ENCODE measurements around the gene TMEM238L. TPM values are rescaled to one million over a fixed set of nuclear protein-coding genes. Genes with fewer than 3 reads are reported as not detected.

TMEM238L gene
- total RNA-seq, 1 experiment from 2014 or later: not detected

DNA sequence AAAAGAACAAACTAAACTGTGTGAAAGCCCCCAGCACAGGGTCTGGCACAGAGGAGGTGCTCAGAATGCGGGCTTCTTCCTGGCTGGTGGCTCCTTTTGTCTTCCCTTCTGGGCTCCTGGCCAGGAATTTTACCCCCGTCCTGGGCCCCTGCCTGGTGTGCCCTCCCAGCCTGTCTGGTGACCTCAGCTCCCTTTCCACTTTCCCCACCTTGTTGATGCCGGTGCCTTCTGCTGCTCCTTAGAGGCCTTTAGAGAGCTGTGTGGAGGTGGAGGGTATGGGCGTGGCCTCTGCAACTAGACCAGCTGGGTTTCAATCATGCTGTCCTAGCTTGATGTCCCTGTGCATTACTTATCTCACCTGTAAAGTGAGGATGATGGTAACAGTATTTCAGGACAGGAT, 17.2 kb upstream of the TMEM238L start:
- H3K79me2 ChIP-seq (ENCODE audit: insufficient read depth, low read length): no peaks in the 10 kb centered on the region
- H3T11ph ChIP-seq (ENCODE audit: low read length): no peak overlapping the region
- H4K91ac ChIP-seq (ENCODE audit: insufficient read length, low read depth, low read length): no peak overlapping the region
- no peaks in the 10 kb centered on the region for H4K20me1 ChIP-seq (ENCODE audit: control insufficient read depth, insufficient read depth, insufficient read length)
- no peak overlapping the region for H3K14ac ChIP-seq (ENCODE audit: insufficient read depth, low read length)
- H3K9ac ChIP-seq (ENCODE audit: extremely low read depth, insufficient read length, low read length): no peak overlapping the region
- no peak overlapping the region for H3K4me2 ChIP-seq (ENCODE audit: insufficient read depth, insufficient read length, low read length)
- H2AK5ac ChIP-seq (ENCODE audit: insufficient read length, low read length): no peak overlapping the region
- no peak overlapping the region for H2BK15ac ChIP-seq (ENCODE audit: low read depth, low read length)
- no peak overlapping the region for H4K8ac ChIP-seq (replicated peaks; ENCODE audit: insufficient read length, low read depth, low read length)
- H2BK5ac ChIP-seq (ENCODE audit: insufficient read length, low read length): no peak overlapping the region
- Mint-ChIP-seq H3K36me3 (ENCODE audit: insufficient read depth in 1 of 3, low read depth in 3 of 3) (no peaks in the 10 kb centered on the region; a peak in 1 of 7 replicates), H3K27me3 (ENCODE audit: low read depth) (no peaks in the 10 kb centered on the region; the same call in none of the 2 replicates), H3K27ac (no peak overlapping the region), H3K4me1 (peaks cover 8% of the 10 kb centered on the region in 2 experiments; a peak in 3 of 4 replicates), H3K4me3 (no peak overlapping the region), H3K9me3 (no peaks in the 10 kb centered on the region)
- DNase-seq: no peak
- H3K79me1 ChIP-seq (ENCODE audit: insufficient read depth, low read depth, low read length, poor library complexity, severe bottlenecking): no peaks in the 10 kb centered on the region
- H2AFZ ChIP-seq (ENCODE audit: low read length): no peak overlapping the region
- H4K5ac ChIP-seq (ENCODE audit: insufficient read length, low read depth, low read length): no peak overlapping the region
- H3K23me2 ChIP-seq (ENCODE audit: insufficient read length, low read depth, low read length, poor library complexity, severe bottlenecking): no peaks in the 10 kb centered on the region
- H3K23ac ChIP-seq (ENCODE audit: insufficient read length, low read depth, low read length): no peak overlapping the region
- no peak overlapping the region for H3K18ac ChIP-seq (ENCODE audit: insufficient read length, low read depth, low read length)
- WGBS (ENCODE audit: extremely low coverage, insufficient read length, low lambda C conversion rate): no CpG with 5 or more reads among the region's 4 CpGs
- TF ChIP-seq, protein P1, sequence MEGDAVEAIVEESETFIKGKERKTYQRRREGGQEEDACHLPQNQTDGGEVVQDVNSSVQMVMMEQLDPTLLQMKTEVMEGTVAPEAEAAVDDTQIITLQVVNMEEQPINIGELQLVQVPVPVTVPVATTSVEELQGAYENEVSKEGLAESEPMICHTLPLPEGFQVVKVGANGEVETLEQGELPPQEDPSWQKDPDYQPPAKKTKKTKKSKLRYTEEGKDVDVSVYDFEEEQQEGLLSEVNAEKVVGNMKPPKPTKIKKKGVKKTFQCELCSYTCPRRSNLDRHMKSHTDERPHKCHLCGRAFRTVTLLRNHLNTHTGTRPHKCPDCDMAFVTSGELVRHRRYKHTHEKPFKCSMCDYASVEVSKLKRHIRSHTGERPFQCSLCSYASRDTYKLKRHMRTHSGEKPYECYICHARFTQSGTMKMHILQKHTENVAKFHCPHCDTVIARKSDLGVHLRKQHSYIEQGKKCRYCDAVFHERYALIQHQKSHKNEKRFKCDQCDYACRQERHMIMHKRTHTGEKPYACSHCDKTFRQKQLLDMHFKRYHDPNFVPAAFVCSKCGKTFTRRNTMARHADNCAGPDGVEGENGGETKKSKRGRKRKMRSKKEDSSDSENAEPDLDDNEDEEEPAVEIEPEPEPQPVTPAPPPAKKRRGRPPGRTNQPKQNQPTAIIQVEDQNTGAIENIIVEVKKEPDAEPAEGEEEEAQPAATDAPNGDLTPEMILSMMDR (conservative IDR thresholded peaks at IDR 0.05): no peak
- H3K27me3 ChIP-seq (ENCODE audit: insufficient read depth, low read length): no peaks in the 10 kb centered on the region
- H3K4ac ChIP-seq (ENCODE audit: low read depth, low read length): no peak overlapping the region
- no peak overlapping the region for H3K27ac ChIP-seq (ENCODE audit: insufficient read length, low read depth, low read length)
- H3K56ac ChIP-seq (ENCODE audit: insufficient read length, low read depth, low read length): no peak overlapping the region
- H3K9me3 ChIP-seq (ENCODE audit: control insufficient read depth, low read depth, low read length): no peaks in the 10 kb centered on the region
- no peak overlapping the region for H2BK20ac ChIP-seq (ENCODE audit: low read depth, low read length, poor library complexity, severe bottlenecking)
- H2BK120ac ChIP-seq (ENCODE audit: low read depth, low read length, poor library complexity, severe bottlenecking): no peak overlapping the region
- no peaks in the 10 kb centered on the region for H3K4me1 ChIP-seq (ENCODE audit: insufficient read depth, low read length)
- H2BK12ac ChIP-seq (ENCODE audit: insufficient read length, low read depth, low read length): no peak overlapping the region

Measured in H9 (cell line).